MM.1S (cell line): ENCODE data around the gene AKR7A2.

Experiments
- DNase-seq: peaks from one replicate; pipeline ENCODE4 v3.0.0-alpha.2; 2015
- H2AFZ ChIP-seq: fragments of 300-600 bp; sonication (generic); 2 replicates; pipeline ENCODE4 v1.6.0; 2016; ENCODE audit warnings: antibody characterized with exemption, low read length
- H3F3A ChIP-seq: fragments of 300-600 bp; sonication (generic); 2 replicates; pipeline ENCODE4 v1.6.1; 2016; ENCODE audit warnings: mild to moderate bottlenecking, antibody characterized with exemption, low read length, moderate library complexity, mixed read lengths; ENCODE audit not compliant: insufficient read depth
- H3K27ac ChIP-seq: fragments of 300-600 bp; sonication (generic); 2 replicates; pipeline ENCODE4 v1.5.1; 2016; ENCODE audit warnings: mild to moderate bottlenecking, low read length
- H3K27me3 ChIP-seq: fragments of 300-600 bp; sonication (generic); replicated peaks from 2 replicates; pipeline ENCODE4 v1.6.0; 2016; ENCODE audit warnings: low read length; ENCODE audit not compliant: insufficient read depth
- H3K36me3 ChIP-seq: fragments of 300-600 bp; sonication (generic); replicated peaks from 2 replicates; pipeline ENCODE4 v1.6.1; 2016; ENCODE audit warnings: mild to moderate bottlenecking, low read length, mixed read lengths; ENCODE audit not compliant: insufficient read depth
- H3K4me1 ChIP-seq: fragments of 300-600 bp; sonication (generic); 2 replicates; pipeline ENCODE4 v1.6.1; 2016; ENCODE audit warnings: low read length, mixed read lengths
- H3K4me2 ChIP-seq: fragments of 300-600 bp; sonication (generic); 2 replicates; pipeline ENCODE4 v1.6.0; 2016; ENCODE audit warnings: low read depth, low read length
- H3K4me3 ChIP-seq: fragments of 300-600 bp; sonication (generic); 2 replicates; pipeline ENCODE4 v1.5.1; 2016; ENCODE audit warnings: low read length, mixed read lengths
- H3K79me2 ChIP-seq: fragments of 300-600 bp; sonication (generic); 2 replicates; pipeline ENCODE4 v1.6.1; 2016; ENCODE audit warnings: mixed run types, low read length, mixed read lengths
- H3K9ac ChIP-seq: fragments of 300-600 bp; sonication (generic); 2 replicates; pipeline ENCODE4 v1.6.1; 2016; ENCODE audit warnings: low read length, mixed read lengths
- H3K9me2 ChIP-seq: fragments of 300-600 bp; sonication (generic); replicated peaks from 2 replicates; pipeline ENCODE4 v1.6.1; 2016; ENCODE audit warnings: mild to moderate bottlenecking, low read length, mixed read lengths; ENCODE audit not compliant: insufficient read depth
- H3K9me3 ChIP-seq: fragments of 300-600 bp; sonication (generic); replicated peaks from 2 replicates; pipeline ENCODE4 v1.6.1; 2016; ENCODE audit warnings: mild to moderate bottlenecking, low read length, mixed read lengths; ENCODE audit not compliant: insufficient read depth
- H4K20me1 ChIP-seq: fragments of 300-600 bp; sonication (generic); 2 replicates; pipeline ENCODE4 v1.6.1; 2016; ENCODE audit warnings: mild to moderate bottlenecking, low read length, moderate library complexity, mixed read lengths; ENCODE audit not compliant: insufficient read depth
- CTCF ChIP-seq: fragments of 300-600 bp; sonication (generic); IDR thresholded peaks from 2 replicates; pipeline ENCODE4 v1.5.1; 2016; ENCODE audit warnings: antibody characterized with exemption, low read length, mixed read lengths
- EZH2 ChIP-seq: fragments of 300-600 bp; sonication (generic); optimal IDR thresholded peaks from 2 replicates; pipeline ENCODE3; 2017; ENCODE audit warnings: low read depth, mild to moderate bottlenecking, antibody characterized with exemption, low read length, mixed read lengths
- EZH2phosphoT487 ChIP-seq: fragments of 300-600 bp; sonication (generic); IDR thresholded peaks from 2 replicates; pipeline ENCODE4 v1.6.1; 2018; ENCODE audit warnings: antibody characterized with exemption, low read length

AKR7A2 gene

GRCh38 chr1:19328486-19328885 lies 16.5 kb upstream of the AKR7A2 start:
- no peaks in the 10 kb centered on the region for H4K20me1 ChIP-seq
- H3F3A ChIP-seq: no peaks in the 10 kb centered on the region
- no peaks in the 10 kb centered on the region for H3K36me3 ChIP-seq

GRCh38 chr1:19327736-19328135 lies 15.8 kb upstream of the AKR7A2 start:
- no peak overlapping the region for H3K4me3 ChIP-seq
- DNase-seq: no peak
- H4K20me1 ChIP-seq: no peaks in the 10 kb centered on the region
- no peak overlapping the region for H3K4me2 ChIP-seq
- H3K4me1 ChIP-seq: no peaks in the 10 kb centered on the region
- H3K9ac ChIP-seq: no peak overlapping the region
- no peaks in the 10 kb centered on the region for H3K36me3 ChIP-seq
- H3K9me2 ChIP-seq: no peaks in the 10 kb centered on the region
- no peaks in the 10 kb centered on the region for H3F3A ChIP-seq
- no peak overlapping the region for H3K27ac ChIP-seq
- no peak for TF ChIP-seq EZH2phosphoT487
- TF ChIP-seq EZH2: no peak
- TF ChIP-seq CTCF: no peak
- no peaks in the 10 kb centered on the region for H3K79me2 ChIP-seq
- H3K9me3 ChIP-seq: no peaks in the 10 kb centered on the region
- H2AFZ ChIP-seq: no peak overlapping the region
- H3K27me3 ChIP-seq: no peaks in the 10 kb centered on the region

More at GRCh38 chr1:19328486-19328885, 16.5 kb upstream of the AKR7A2 start:
- Histone ChIP-seq H3K27me3 (no peaks in the 10 kb centered on the region), H3K9me2 (no peaks in the 10 kb centered on the region), H3K4me2 (no peak overlapping the region), H3K9me3 (no peaks in the 10 kb centered on the region), H3K4me3 (no peak overlapping the region), H3K79me2 (no peaks in the 10 kb centered on the region), H3K27ac (no peak overlapping the region), H3K9ac (no peak overlapping the region), H2AFZ (no peak overlapping the region), H3K4me1 (no peaks in the 10 kb centered on the region)
- no peak for DNase-seq
- TF ChIP-seq CTCF: no peak
- no peak for TF ChIP-seq EZH2phosphoT487
- no peak for TF ChIP-seq EZH2

- Histone ChIP-seq H3K4me2 (no peak overlapping the region), H3K27me3 (no peaks in the 10 kb centered on the region), H3K4me1 (no peaks in the 10 kb centered on the region), H3K79me2 (no peaks in the 10 kb centered on the region), H3F3A (no peaks in the 10 kb centered on the region), H3K9me3 (no peaks in the 10 kb centered on the region), H4K20me1 (no peaks in the 10 kb centered on the region), H3K36me3 (no peaks in the 10 kb centered on the region), H3K9me2 (no peaks in the 10 kb centered on the region), H3K9ac (no peak overlapping the region), H3K4me3 (no peak overlapping the region), H3K27ac (no peak overlapping the region), H2AFZ (no peak overlapping the region)
- DNase-seq: no peak
- no peak for TF ChIP-seq EZH2
Observed at GRCh38 chr1:19327301-19327700, 15.4 kb upstream of the AKR7A2 start.

GRCh38 chr1:19326748-19327065 lies 14.8 kb upstream of the AKR7A2 start:
- no peaks in the 10 kb centered on the region for H4K20me1 ChIP-seq
- H3K36me3 ChIP-seq: no peaks in the 10 kb centered on the region
- H3K4me3 ChIP-seq: no peak overlapping the region
- no peaks in the 10 kb centered on the region for H3K9me2 ChIP-seq
- no peaks in the 10 kb centered on the region for H3K79me2 ChIP-seq
- no peak overlapping the region for H3K9ac ChIP-seq
- TF ChIP-seq CTCF (no peak), EZH2 (no peak), EZH2phosphoT487 (no peak)
- no peak overlapping the region for H3K27ac ChIP-seq
- no peaks in the 10 kb centered on the region for H3K27me3 ChIP-seq
- no peak overlapping the region for H2AFZ ChIP-seq
- no peaks in the 10 kb centered on the region for H3K9me3 ChIP-seq
- no peak for DNase-seq
- no peak overlapping the region for H3K4me2 ChIP-seq
- no peaks in the 10 kb centered on the region for H3K4me1 ChIP-seq
- no peaks in the 10 kb centered on the region for H3F3A ChIP-seq
